OCI-LY3 (cell line): Measurements from ENCODE around the gene KAZN.

Source experiments
- CTCF ChIP-seq: fragments of 200-600, 300-600 bp; sonication (generic); IDR thresholded peaks from 2 replicates; pipeline ENCODE4 v1.5.1; 2014; ENCODE audit warnings: antibody characterized with exemption, low read length, low read depth
- EZH2phosphoT487 ChIP-seq: fragments of 200-600 bp; shearing (Covaris generic); IDR thresholded peaks from 2 replicates; pipeline ENCODE4 v1.6.1; 2018; ENCODE audit warnings: antibody characterized with exemption, mixed run types, low read depth

GRCh38 chr1:14783592-14783886, 185.1 kb downstream of the KAZN start:
- no peak for TF ChIP-seq CTCF
- TF ChIP-seq EZH2phosphoT487, result no peak
